ENCODE results near the gene ZNF813.
"Not testable (repeated sequence)": the region's sequence is repeated elsewhere in the genome, so short reads cannot be mapped to it uniquely, and the experiment has no call there.

- not testable (repeated sequence) for TF ChIP-seq CTCF (conservative IDR thresholded peaks at IDR 0.05); EZH2 (IDR thresholded peaks at IDR 0.05; ENCODE audit: low read depth)
Measured at GRCh38 chr19:53497311-53498023, 29.9 kb downstream of the ZNF813 start.

Data from PC-9 (cell line).